SH-SY5Y (cell line): Measurements from ENCODE around the gene M1AP.

Experiments used
- GATA2 ChIP-seq: IDR thresholded peaks from 2 replicates; pipeline ENCODE4 v1.6.1; 2011; ENCODE audit warnings: mild to moderate bottlenecking, low read depth, low read length
- GATA3 ChIP-seq: IDR thresholded peaks from 2 replicates; pipeline ENCODE4 v1.6.1; 2011; ENCODE audit warnings: low read depth, mild to moderate bottlenecking, low read length, moderate library complexity

- TF ChIP-seq GATA3 = no peak
- TF ChIP-seq GATA2 = no peak
Measured at GRCh38 chr2:74646201-74646600, 1.9 kb downstream of the M1AP start.
